Measurements from ENCODE around the gene CCT8. TPM values are rescaled to one million over a fixed set of nuclear protein-coding genes. Genes with fewer than 3 reads are reported as not detected.
"Not testable (repeated sequence)": the region's sequence is repeated elsewhere in the genome, so short reads cannot be mapped to it uniquely, and the experiment has no call there.

Gene CCT8
- total and polyA plus RNA-seq, 3 experiments from 2014 or later, result 138 to 415 (median 401) TPM

DNA sequence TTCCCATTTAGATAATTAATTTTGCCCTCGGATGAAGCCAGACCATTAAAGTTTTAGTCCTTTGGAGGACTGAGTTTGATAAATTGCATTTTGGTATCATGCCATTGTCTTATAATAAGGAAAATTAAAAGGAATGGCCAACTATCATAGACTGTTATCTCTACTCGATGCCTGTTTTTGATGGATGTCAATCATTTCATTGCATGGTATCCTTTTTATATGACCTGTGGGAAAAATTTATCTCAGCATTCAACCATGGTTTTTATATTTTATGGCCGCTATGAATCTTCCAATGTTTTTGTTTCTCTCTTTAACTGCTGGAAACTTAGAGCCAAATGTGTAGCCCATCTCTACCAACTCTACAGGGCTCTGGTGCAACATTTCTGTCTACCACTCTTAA is 9.9 kb upstream of the CCT8 start:
- H3K27ac Mint-ChIP-seq, result peak overlapping the region in 5 of 8 donors; percentile 17 to 79 (median 71)

GRCh38 chr21:29082046-29082815 is 8.8 kb upstream of the CCT8 start:
- peaks cover 0 to 9% of the 10 kb centered on the region in 2 donors for H3K27me3 Mint-ChIP-seq
- H3K4me1 ChIP-seq (ENCODE audit: insufficient read depth, low read length), result peaks cover 46% of the 10 kb centered on the region
- CTCF ChIA-PET, result interaction anchor here (0.8 to 1.6 kb wide), 3 partner anchors 8 to 295 kb away, joined by 3 to 4 read pairs (median 3); partner anchors contain the start of gene CCT8
- no peak overlapping the region for H3K4me3 ChIP-seq (ENCODE audit: low read length)
- POLR2A ChIA-PET, result no interaction called here
- H3K27me3 ChIP-seq (ENCODE audit: insufficient read depth, low read length, poor library complexity, severe bottlenecking), result no peaks in the 10 kb centered on the region
- no peaks in the 10 kb centered on the region for H3K9me3 ChIP-seq (ENCODE audit: low read length)
- no peaks in the 10 kb centered on the region for H3K36me3 ChIP-seq (ENCODE audit: insufficient read depth, low read length)
- peak overlapping the region in 7 of 8 donors; percentile 2 to 78 (median 68) for H3K27ac Mint-ChIP-seq
- no peak overlapping the region for H3K4me3 Mint-ChIP-seq
- H3K27ac ChIP-seq (ENCODE audit: low read depth, low read length), result no peak overlapping the region
- no peak for DNase-seq
- H3K4me1 Mint-ChIP-seq, result peaks cover 40 to 61% (median 58%) of the 10 kb centered on the region in 3 donors
- H3K36me3 Mint-ChIP-seq, result peaks cover 0 to 20% (median 4%) of the 10 kb centered on the region in 3 donors
- no peaks in the 10 kb centered on the region for H3K9me3 Mint-ChIP-seq

More for the DNA sequence above, 9.9 kb upstream of the CCT8 start:
- Histone ChIP-seq H3K36me3 (ENCODE audit: insufficient read depth, low read length) (no peaks in the 10 kb centered on the region), H3K9me3 (ENCODE audit: low read length) (no peaks in the 10 kb centered on the region), H3K4me1 (ENCODE audit: insufficient read depth, low read length) (peaks cover 44% of the 10 kb centered on the region), H3K27me3 (ENCODE audit: insufficient read depth, low read length, poor library complexity, severe bottlenecking) (no peaks in the 10 kb centered on the region), H3K27ac (ENCODE audit: low read depth, low read length) (no peak overlapping the region), H3K4me3 (ENCODE audit: low read length) (no peak overlapping the region)
- Mint-ChIP-seq H3K27me3 (peaks cover 0 to 11% of the 10 kb centered on the region in 2 donors), H3K4me1 (peaks cover 35 to 51% (median 49%) of the 10 kb centered on the region in 3 donors), H3K9me3 (no peaks in the 10 kb centered on the region), H3K36me3 (peaks cover 0 to 18% (median 4%) of the 10 kb centered on the region in 3 donors), H3K4me3 (no peak overlapping the region)
- no peak for DNase-seq
- POLR2A ChIA-PET, result no interaction called here
- CTCF ChIA-PET, result interaction anchor here (1.6 kb wide), 1 partner anchor 10 kb away, joined by 4 read pairs; the partner anchor contains the start of gene CCT8

DNA sequence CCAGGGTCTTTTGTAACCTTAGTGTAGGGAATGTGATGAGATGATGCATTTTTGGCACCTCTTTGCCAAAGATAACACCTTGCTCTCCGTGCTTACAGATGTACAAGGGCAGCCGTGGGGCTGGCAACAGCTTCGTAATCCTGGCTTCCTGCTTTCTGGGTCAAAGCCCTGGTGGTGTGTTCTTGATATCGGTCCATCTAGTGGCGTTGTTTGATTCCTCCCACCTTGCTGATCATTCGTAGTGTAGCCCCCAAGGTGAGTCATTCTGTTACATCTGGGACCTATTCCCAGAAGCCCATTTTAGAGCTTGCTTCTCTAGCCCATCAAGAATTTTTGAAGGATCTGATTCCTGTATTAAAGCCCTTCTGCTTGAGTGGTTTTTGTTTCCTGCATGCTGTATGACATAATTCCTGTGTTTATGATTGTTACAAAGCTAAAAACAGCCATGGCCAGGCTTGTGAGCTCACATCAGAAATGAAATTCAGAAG is 7.0 kb upstream of the CCT8 start:
- Mint-ChIP-seq H3K27me3 (peaks cover 0 to 3% of the 10 kb centered on the region in 2 donors), H3K27ac (peak overlapping the region; percentile 73 to 98 (median 90)), H3K4me1 (peaks cover 47 to 76% (median 73%) of the 10 kb centered on the region in 3 donors), H3K4me3 (peak overlapping the region; percentile 68 to 78 (median 73)), H3K9me3 (no peaks in the 10 kb centered on the region), H3K36me3 (peaks cover 0 to 7% (median 0%) of the 10 kb centered on the region in 3 donors)
- H3K27me3 ChIP-seq (ENCODE audit: insufficient read depth, low read length, poor library complexity, severe bottlenecking), result no peaks in the 10 kb centered on the region
- no peaks in the 10 kb centered on the region for H3K36me3 ChIP-seq (ENCODE audit: insufficient read depth, low read length)
- H3K27ac ChIP-seq (ENCODE audit: low read depth, low read length), result peak overlapping the region; percentile 4
- DNase-seq, result peak in 4 of 5 donors; percentile 21 to 52 (median 25)
- peaks cover 46% of the 10 kb centered on the region for H3K4me1 ChIP-seq (ENCODE audit: insufficient read depth, low read length)
- H3K4me3 ChIP-seq (ENCODE audit: low read length), result no peak overlapping the region
- ChIA-PET POLR2A (interaction anchor here (0.7 kb wide), 1 partner anchor 78 kb away, joined by 3 read pairs; no protein-coding TSS in a partner anchor), CTCF (interaction anchor here (0.8 to 1.3 kb wide), 4 partner anchors 8 to 291 kb away, joined by 3 read pairs; no protein-coding TSS in a partner anchor)
- H3K9me3 ChIP-seq (ENCODE audit: low read length), result no peaks in the 10 kb centered on the region

- Mint-ChIP-seq H3K4me3 (peak overlapping the region; percentile 59 to 93 (median 70)), H3K9me3 (no peaks in the 10 kb centered on the region), H3K36me3 (peaks cover 0 to 7% (median 0%) of the 10 kb centered on the region in 3 donors), H3K27ac (peak overlapping the region; percentile 73 to 98 (median 90)), H3K27me3 (peaks cover 0 to 3% of the 10 kb centered on the region in 2 donors), H3K4me1 (peaks cover 51 to 81% (median 78%) of the 10 kb centered on the region in 3 donors)
- H3K4me3 ChIP-seq (ENCODE audit: low read length), result peak overlapping the region; percentile 20
- no peaks in the 10 kb centered on the region for H3K9me3 ChIP-seq (ENCODE audit: low read length)
- H3K27me3 ChIP-seq (ENCODE audit: insufficient read depth, low read length, poor library complexity, severe bottlenecking), result no peaks in the 10 kb centered on the region
- peaks cover 47% of the 10 kb centered on the region for H3K4me1 ChIP-seq (ENCODE audit: insufficient read depth, low read length)
- no peaks in the 10 kb centered on the region for H3K36me3 ChIP-seq (ENCODE audit: insufficient read depth, low read length)
- DNase-seq, result peak in 3 of 5 donors; percentile 45 to 52 (median 48)
- CTCF ChIA-PET, result interaction anchor here (0.7 to 1.0 kb wide), 4 partner anchors 77 to 298 kb away, joined by 3 to 4 read pairs (median 3); no protein-coding TSS in a partner anchor
- H3K27ac ChIP-seq (ENCODE audit: low read depth, low read length), result no peak overlapping the region
- POLR2A ChIA-PET, result no interaction called here
Measured at GRCh38 chr21:29078869-29079767, 5.7 kb upstream of the CCT8 start.

- Mint-ChIP-seq H3K4me1 (peaks cover 61 to 85% (median 84%) of the 10 kb centered on the region in 3 donors), H3K4me3 (peak overlapping the region; percentile 83 to 93 (median 88)), H3K9me3 (no peaks in the 10 kb centered on the region), H3K36me3 (peaks cover 0 to 20% (median 0%) of the 10 kb centered on the region in 3 donors), H3K27ac (peak overlapping the region; percentile 77 to 97 (median 92)), H3K27me3 (peaks cover 0 to 1% of the 10 kb centered on the region in 2 donors)
- Histone ChIP-seq H3K27ac (ENCODE audit: low read depth, low read length) (peak overlapping the region; percentile 57), H3K4me1 (ENCODE audit: insufficient read depth, low read length) (peaks cover 50% of the 10 kb centered on the region), H3K27me3 (ENCODE audit: insufficient read depth, low read length, poor library complexity, severe bottlenecking) (no peaks in the 10 kb centered on the region), H3K36me3 (ENCODE audit: insufficient read depth, low read length) (no peaks in the 10 kb centered on the region), H3K4me3 (ENCODE audit: low read length) (peak overlapping the region; percentile 29), H3K9me3 (ENCODE audit: low read length) (no peaks in the 10 kb centered on the region)
- DNase-seq, result no peak
- ChIA-PET CTCF (interaction anchor here (1.1 to 1.8 kb wide), 3 partner anchors 9 to 222 kb away, joined by 4 to 6 read pairs (median 5); partner anchors contain the start of genes BACH1 and LTN1), POLR2A (interaction anchor here (1.3 to 1.9 kb wide), 4 partner anchors 53 to 222 kb away, joined by 4 to 10 read pairs (median 5); partner anchors contain the start of genes LTN1 and USP16)
Measured at GRCh38 chr21:29077651-29078090, 4.2 kb upstream of the CCT8 start.

GRCh38 chr21:29076731-29077640 is 3.5 kb upstream of the CCT8 start:
- H3K36me3 Mint-ChIP-seq, result peaks cover 0 to 22% (median 0%) of the 10 kb centered on the region in 3 donors
- Histone ChIP-seq H3K4me3 (ENCODE audit: low read length) (peak overlapping the region; percentile 29), H3K27ac (ENCODE audit: low read depth, low read length) (peak overlapping the region; percentile 57), H3K4me1 (ENCODE audit: insufficient read depth, low read length) (peaks cover 50% of the 10 kb centered on the region)
- not testable (repeated sequence) for H3K9me3 Mint-ChIP-seq; H3K27me3 Mint-ChIP-seq; H3K36me3 ChIP-seq (ENCODE audit: insufficient read depth, low read length); H3K9me3 ChIP-seq (ENCODE audit: low read length); H3K27me3 ChIP-seq (ENCODE audit: insufficient read depth, low read length, poor library complexity, severe bottlenecking)
- ChIA-PET CTCF (interaction anchor here (1.1 to 1.8 kb wide), 5 partner anchors 10 to 298 kb away, joined by 3 to 6 read pairs (median 4); partner anchors contain the start of genes BACH1, LTN1 and RWDD2B), POLR2A (interaction anchor here (0.7 to 1.9 kb wide), 5 partner anchors 52 to 223 kb away, joined by 3 to 10 read pairs (median 5); partner anchors contain the start of genes LTN1 and USP16)
- H3K4me3 Mint-ChIP-seq, result peak overlapping the region; percentile 83 to 93 (median 88)
- H3K27ac Mint-ChIP-seq, result peak overlapping the region; percentile 77 to 97 (median 92)
- peaks cover 65 to 86% (median 86%) of the 10 kb centered on the region in 3 donors for H3K4me1 Mint-ChIP-seq
- peak; percentile 49 to 89 (median 76) for DNase-seq
